PC-9 (cell line): ENCODE measurements around the gene MGRN1. TPM values are rescaled to one million over a fixed set of nuclear protein-coding genes. Genes with fewer than 3 reads are reported as not detected.

Experiments
- BruUV-seq: library from RNA; stranded (reverse); fragments of 400-500 nt; replicated peaks from 2 replicates; lab custom pipeline; 2021; lab: Mats Ljungman, UMichigan
- CTCF ChIA-PET: fragments of 300-600 bp; sonication (Branson Sonifier 250); formaldehyde crosslinking; loops from one replicate; lab custom pipeline; 2022; ENCODE audit warnings: antibody characterized with exemption; lab: Charles Lee
- POLR2A ChIA-PET: fragments of 300-600 bp; sonication (Branson Sonifier 250); formaldehyde crosslinking; loops from one replicate; lab custom pipeline; 2022; ENCODE audit warnings: antibody characterized with exemption; ENCODE audit not compliant: unreplicated experiment; lab: Charles Lee
- DNase-seq, 2 experiments: peaks; one replicate each; pipeline versions ENCODE4 v3.0.0 to v3.0.0-alpha.2; 2015 to 2022; ENCODE audit warnings: mixed read lengths in 1 of 2
- H2AFZ ChIP-seq: fragments of 200-600 bp; sonication (generic); 2 replicates; pipeline ENCODE4 v1.8.1; 2017; ENCODE audit warnings: antibody characterized with exemption
- H3F3A ChIP-seq: fragments of 200-600 bp; sonication (generic); 2 replicates; pipeline ENCODE4 v1.8.1; 2017; ENCODE audit warnings: antibody characterized with exemption, mild to moderate bottlenecking, low read depth; ENCODE audit not compliant: insufficient read depth
- H3K27ac ChIP-seq: fragments of 200-600 bp; sonication (generic); 2 replicates; pipeline ENCODE4 v1.6.1; 2016; ENCODE audit warnings: mixed run types
- H3K27me3 ChIP-seq: fragments of 200-600 bp; sonication (generic); 2 replicates; pipeline ENCODE4 v1.6.1; 2016; ENCODE audit warnings: low read depth, mixed run types; ENCODE audit not compliant: insufficient read depth
- H3K36me3 ChIP-seq: fragments of 200-600 bp; sonication (generic); 2 replicates; pipeline ENCODE4 v1.6.1; 2016; ENCODE audit warnings: low read depth, mixed run types
- H3K4me1 ChIP-seq: fragments of 200-600 bp; sonication (generic); replicated peaks from 2 replicates; pipeline ENCODE4 v1.6.1; 2016; ENCODE audit warnings: mixed run types; ENCODE audit not compliant: insufficient read depth
- H3K4me2 ChIP-seq: fragments of 200-600 bp; sonication (generic); 2 replicates; pipeline ENCODE4 v1.6.1; 2017; ENCODE audit warnings: mixed run types
- H3K4me3 ChIP-seq: fragments of 200-600 bp; sonication (generic); 2 replicates; pipeline ENCODE4 v1.6.1; 2016; ENCODE audit warnings: mixed run types
- H3K79me2 ChIP-seq: fragments of 200-600 bp; sonication (generic); 2 replicates; pipeline ENCODE4 v1.6.1; 2017; ENCODE audit warnings: low read depth, mixed run types
- H3K9me2 ChIP-seq: fragments of 200-600 bp; sonication (generic); 2 replicates; pipeline ENCODE4 v1.8.1; 2017; ENCODE audit warnings: mild to moderate bottlenecking; ENCODE audit not compliant: insufficient read depth
- H3K9me3 ChIP-seq: fragments of 200-600 bp; sonication (generic); 2 replicates; pipeline ENCODE4 v1.8.1; 2016; ENCODE audit warnings: low read depth; ENCODE audit not compliant: insufficient read depth
- H4K20me1 ChIP-seq: fragments of 200-600 bp; sonication (generic); 2 replicates; pipeline ENCODE4 v1.8.1; 2017; ENCODE audit not compliant: insufficient read depth
- EZH2 ChIP-seq: fragments of 200-600 bp; sonication (generic); IDR thresholded peaks from 2 replicates; pipeline ENCODE4 v1.8.0; 2017; ENCODE audit warnings: antibody characterized with exemption, low read depth
- intact Hi-C: fragments of 100-400 bp; cut with micrococcal nuclease; formaldehyde crosslinking; loops from one replicate; pipeline ENCODE4 v1.10.0; 2022; ENCODE audit not compliant: unreplicated experiment
- total RNA-seq: library from RNA; stranded (reverse); gene quantifications from 2 replicates; pipeline ENCODE4 v1.2.3, GENCODE V29; 2021
- TF ChIP-seq, protein P1 (sequence below): fragments of 200-600 bp; sonication (generic); conservative IDR thresholded peaks from 2 replicates; pipeline ENCODE4 v1.6.1; 2017; ENCODE audit warnings: mixed run types, antibody characterized with exemption, mild to moderate bottlenecking, moderate library complexity

Gene MGRN1
- total RNA-seq, 1 experiment from 2014 or later, result 70.4 TPM

DNA sequence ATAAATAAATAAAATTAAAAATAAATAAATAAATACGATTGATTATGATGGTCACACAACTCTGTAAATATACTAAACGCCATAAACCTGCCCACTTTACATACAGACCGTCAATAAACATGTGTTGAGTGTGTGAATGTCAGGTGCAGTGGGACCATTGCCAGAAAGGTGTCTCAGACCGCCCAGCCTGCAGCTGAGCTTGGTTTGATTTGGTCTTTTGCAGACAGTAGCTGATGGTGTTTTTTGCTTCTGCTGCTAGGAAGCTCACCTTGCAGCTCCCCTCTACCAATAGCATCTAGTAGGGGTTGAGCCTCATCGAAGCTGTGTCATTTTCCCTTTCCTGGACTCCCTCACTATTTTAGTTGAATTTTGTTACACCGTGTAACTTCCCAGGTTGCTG, 33.4 kb upstream of the MGRN1 start:
- peaks cover 44% of the 10 kb centered on the region for H3K27me3 ChIP-seq
- peaks cover 9% of the 10 kb centered on the region; the same call in 1 of the 2 replicates for H3K9me3 ChIP-seq
- H3K27ac ChIP-seq, result no peak overlapping the region
- H4K20me1 ChIP-seq, result no peaks in the 10 kb centered on the region
- ChIA-PET CTCF (no interaction called here), POLR2A (interaction anchor here (0.7 kb wide), 1 partner anchor 286 kb away, joined by 3 read pairs; no protein-coding TSS in a partner anchor)
- H3K79me2 ChIP-seq, result no peaks in the 10 kb centered on the region
- no peaks in the 10 kb centered on the region for H3K36me3 ChIP-seq
- H3K4me3 ChIP-seq, result no peak overlapping the region
- no peak for TF ChIP-seq EZH2
- TF ChIP-seq, protein P1, sequence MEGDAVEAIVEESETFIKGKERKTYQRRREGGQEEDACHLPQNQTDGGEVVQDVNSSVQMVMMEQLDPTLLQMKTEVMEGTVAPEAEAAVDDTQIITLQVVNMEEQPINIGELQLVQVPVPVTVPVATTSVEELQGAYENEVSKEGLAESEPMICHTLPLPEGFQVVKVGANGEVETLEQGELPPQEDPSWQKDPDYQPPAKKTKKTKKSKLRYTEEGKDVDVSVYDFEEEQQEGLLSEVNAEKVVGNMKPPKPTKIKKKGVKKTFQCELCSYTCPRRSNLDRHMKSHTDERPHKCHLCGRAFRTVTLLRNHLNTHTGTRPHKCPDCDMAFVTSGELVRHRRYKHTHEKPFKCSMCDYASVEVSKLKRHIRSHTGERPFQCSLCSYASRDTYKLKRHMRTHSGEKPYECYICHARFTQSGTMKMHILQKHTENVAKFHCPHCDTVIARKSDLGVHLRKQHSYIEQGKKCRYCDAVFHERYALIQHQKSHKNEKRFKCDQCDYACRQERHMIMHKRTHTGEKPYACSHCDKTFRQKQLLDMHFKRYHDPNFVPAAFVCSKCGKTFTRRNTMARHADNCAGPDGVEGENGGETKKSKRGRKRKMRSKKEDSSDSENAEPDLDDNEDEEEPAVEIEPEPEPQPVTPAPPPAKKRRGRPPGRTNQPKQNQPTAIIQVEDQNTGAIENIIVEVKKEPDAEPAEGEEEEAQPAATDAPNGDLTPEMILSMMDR, result no peak
- no peaks in the 10 kb centered on the region for H3F3A ChIP-seq
- no peaks in the 10 kb centered on the region for H3K4me1 ChIP-seq
- intact Hi-C loops, result no loop called here
- H3K4me2 ChIP-seq, result no peak overlapping the region
- BruUV-seq, result no TSS peak
- H2AFZ ChIP-seq, result no peak overlapping the region
- H3K9me2 ChIP-seq, result no peaks in the 10 kb centered on the region
- no peak for DNase-seq

DNA sequence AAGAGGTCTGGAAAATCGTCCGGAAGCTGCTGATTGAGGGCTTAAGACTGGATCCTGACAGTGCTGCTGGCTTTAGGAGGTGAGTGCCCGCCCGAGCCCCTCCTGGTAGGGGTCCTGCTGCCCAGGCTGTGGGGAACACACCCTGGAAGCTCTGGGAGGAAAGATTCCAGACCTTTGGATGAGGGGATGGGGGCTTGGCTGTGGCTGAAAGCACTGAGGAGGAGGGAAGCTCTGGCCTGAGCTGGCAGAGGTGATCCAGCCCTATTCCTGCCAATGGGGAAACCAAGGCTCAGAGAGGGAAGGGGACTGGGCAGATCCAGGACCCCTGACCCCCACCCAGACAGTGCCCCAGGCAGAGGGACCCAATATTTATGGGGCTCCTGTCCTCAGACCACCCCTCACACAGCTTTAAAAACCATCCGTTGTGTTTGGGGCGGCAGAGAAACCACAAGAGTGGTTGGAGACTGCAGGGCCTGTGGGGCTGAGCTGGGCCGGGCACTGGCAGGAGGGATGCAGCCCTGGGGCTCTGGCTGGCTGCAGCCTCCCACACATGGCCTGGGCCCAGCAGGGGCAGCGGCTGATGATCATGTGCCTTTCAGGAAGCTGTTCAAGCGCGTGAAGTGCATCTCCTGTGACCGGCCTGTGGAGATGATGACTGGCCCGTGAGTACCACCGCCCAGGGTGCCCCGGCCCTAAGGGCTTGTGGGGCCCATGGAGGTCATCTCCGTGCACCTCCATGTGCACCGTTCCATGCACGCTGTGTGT, 32.7 kb upstream of the MGRN1 start:
- BruUV-seq, result no TSS peak
- Histone ChIP-seq H3K79me2 (no peaks in the 10 kb centered on the region), H3F3A (no peaks in the 10 kb centered on the region), H3K4me1 (no peaks in the 10 kb centered on the region), H3K9me2 (no peaks in the 10 kb centered on the region), H3K27ac (no peak overlapping the region), H3K36me3 (no peaks in the 10 kb centered on the region), H3K4me3 (no peak overlapping the region), H4K20me1 (no peaks in the 10 kb centered on the region), H3K27me3 (peaks cover 43% of the 10 kb centered on the region), H3K4me2 (no peak overlapping the region), H2AFZ (no peak overlapping the region), H3K9me3 (peaks cover 9% of the 10 kb centered on the region; the same call in 1 of the 2 replicates)
- intact Hi-C loops, result no loop called here
- no peak for DNase-seq
- no peak for TF ChIP-seq EZH2
- TF ChIP-seq, protein P1, result no peak
- ChIA-PET POLR2A (no interaction called here), CTCF (no interaction called here)

DNA sequence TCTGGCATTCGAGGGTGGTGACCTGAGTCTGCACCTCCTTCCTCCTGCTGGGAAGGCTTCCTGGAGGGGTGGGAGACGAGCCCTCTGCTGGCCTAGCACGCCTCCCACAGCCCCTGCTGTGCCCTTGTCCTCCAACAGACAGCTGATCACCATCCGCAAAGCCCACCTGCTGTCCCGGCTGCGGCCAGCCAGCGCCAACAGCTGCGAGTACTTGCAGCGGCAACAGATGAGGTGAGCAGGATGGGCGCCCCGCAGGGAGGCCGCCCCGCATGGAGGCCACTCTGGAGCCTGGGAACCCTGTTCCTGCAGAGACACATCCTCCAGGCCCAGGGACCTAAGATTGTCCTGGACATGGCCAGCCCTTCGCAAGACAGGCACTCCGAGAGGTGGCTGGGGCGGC, 31.5 kb upstream of the MGRN1 start:
- ChIA-PET POLR2A (no interaction called here), CTCF (no interaction called here)
- BruUV-seq, result no TSS peak
- Histone ChIP-seq H3K9me3 (peaks cover 9% of the 10 kb centered on the region; the same call in 1 of the 2 replicates), H4K20me1 (no peaks in the 10 kb centered on the region), H3K36me3 (no peaks in the 10 kb centered on the region), H2AFZ (no peak overlapping the region), H3K4me2 (no peak overlapping the region), H3K27me3 (peaks cover 49% of the 10 kb centered on the region), H3K79me2 (no peaks in the 10 kb centered on the region), H3K4me3 (no peak overlapping the region), H3K9me2 (no peaks in the 10 kb centered on the region), H3K4me1 (no peaks in the 10 kb centered on the region), H3F3A (no peaks in the 10 kb centered on the region), H3K27ac (no peak overlapping the region)
- no peak for DNase-seq
- intact Hi-C loops, result no loop called here
- TF ChIP-seq EZH2, result no peak
